ENCODE data around the gene RAB11FIP4.

RAB11FIP4 gene

DNA sequence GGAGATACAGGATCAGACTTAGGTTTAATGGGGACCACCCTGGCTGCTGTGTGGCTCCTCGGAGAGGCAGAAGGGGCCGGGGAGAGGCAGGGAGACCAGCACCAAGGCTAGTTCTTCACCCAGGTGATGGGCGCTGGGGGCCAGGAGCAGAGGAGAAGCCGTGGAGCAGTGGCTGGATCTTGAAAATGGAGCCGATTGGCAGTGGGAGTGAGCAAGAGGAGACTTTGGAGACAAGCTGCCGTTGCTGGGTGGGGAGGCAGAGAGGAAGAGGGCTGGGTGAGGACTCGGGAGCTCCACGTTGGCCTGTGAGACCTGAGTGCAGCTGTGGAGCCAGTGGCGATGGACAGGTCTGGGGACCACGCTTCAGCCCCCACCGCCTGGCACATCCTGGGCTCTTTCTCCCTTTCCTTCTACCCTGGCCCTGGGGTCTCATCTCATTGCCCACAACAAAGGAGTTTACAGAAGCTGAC lies 9.0 kb downstream of the RAB11FIP4 start:
- Histone ChIP-seq H4K20me1 (ENCODE audit: insufficient read depth, low read length) (no peaks in the 10 kb centered on the region), H3K36me3 (ENCODE audit: insufficient read depth, low read length) (no peaks in the 10 kb centered on the region), H2AFZ (ENCODE audit: low read depth, low read length) (no peak overlapping the region), H3K4me2 (ENCODE audit: insufficient read depth, low read length) (no peak overlapping the region), H3K9ac (ENCODE audit: low read depth, low read length) (no peak overlapping the region), H3K27me3 (ENCODE audit: insufficient read depth, low read length, poor library complexity) (no peaks in the 10 kb centered on the region), H3K4me3 (ENCODE audit: low read depth in 1 of 2, low read length in 2 of 2) (no peak overlapping the region), H3K4me1 (ENCODE audit: insufficient read depth, low read length) (no peaks in the 10 kb centered on the region), H3K9me3 (ENCODE audit: insufficient read depth, low read length, severe bottlenecking) (no peaks in the 10 kb centered on the region), H3K79me2 (ENCODE audit: insufficient read depth, low read length) (no peaks in the 10 kb centered on the region), H3K27ac (ENCODE audit: low read length) (no peak overlapping the region)
- no peak for ATAC-seq (ENCODE audit: insufficient read depth, low read depth)
- TF ChIP-seq, protein P1, sequence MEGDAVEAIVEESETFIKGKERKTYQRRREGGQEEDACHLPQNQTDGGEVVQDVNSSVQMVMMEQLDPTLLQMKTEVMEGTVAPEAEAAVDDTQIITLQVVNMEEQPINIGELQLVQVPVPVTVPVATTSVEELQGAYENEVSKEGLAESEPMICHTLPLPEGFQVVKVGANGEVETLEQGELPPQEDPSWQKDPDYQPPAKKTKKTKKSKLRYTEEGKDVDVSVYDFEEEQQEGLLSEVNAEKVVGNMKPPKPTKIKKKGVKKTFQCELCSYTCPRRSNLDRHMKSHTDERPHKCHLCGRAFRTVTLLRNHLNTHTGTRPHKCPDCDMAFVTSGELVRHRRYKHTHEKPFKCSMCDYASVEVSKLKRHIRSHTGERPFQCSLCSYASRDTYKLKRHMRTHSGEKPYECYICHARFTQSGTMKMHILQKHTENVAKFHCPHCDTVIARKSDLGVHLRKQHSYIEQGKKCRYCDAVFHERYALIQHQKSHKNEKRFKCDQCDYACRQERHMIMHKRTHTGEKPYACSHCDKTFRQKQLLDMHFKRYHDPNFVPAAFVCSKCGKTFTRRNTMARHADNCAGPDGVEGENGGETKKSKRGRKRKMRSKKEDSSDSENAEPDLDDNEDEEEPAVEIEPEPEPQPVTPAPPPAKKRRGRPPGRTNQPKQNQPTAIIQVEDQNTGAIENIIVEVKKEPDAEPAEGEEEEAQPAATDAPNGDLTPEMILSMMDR (IDR thresholded peaks at IDR 0.05; ENCODE audit: borderline replicate concordance, extremely low read depth, low read length, poor library complexity, severe bottlenecking), result no peak
- TF ChIP-seq EZH2 (IDR thresholded peaks at IDR 0.05; ENCODE audit: borderline replicate concordance, low read depth, low read length, severe bottlenecking), result no peak
- DNase-seq, result no peak

DNA sequence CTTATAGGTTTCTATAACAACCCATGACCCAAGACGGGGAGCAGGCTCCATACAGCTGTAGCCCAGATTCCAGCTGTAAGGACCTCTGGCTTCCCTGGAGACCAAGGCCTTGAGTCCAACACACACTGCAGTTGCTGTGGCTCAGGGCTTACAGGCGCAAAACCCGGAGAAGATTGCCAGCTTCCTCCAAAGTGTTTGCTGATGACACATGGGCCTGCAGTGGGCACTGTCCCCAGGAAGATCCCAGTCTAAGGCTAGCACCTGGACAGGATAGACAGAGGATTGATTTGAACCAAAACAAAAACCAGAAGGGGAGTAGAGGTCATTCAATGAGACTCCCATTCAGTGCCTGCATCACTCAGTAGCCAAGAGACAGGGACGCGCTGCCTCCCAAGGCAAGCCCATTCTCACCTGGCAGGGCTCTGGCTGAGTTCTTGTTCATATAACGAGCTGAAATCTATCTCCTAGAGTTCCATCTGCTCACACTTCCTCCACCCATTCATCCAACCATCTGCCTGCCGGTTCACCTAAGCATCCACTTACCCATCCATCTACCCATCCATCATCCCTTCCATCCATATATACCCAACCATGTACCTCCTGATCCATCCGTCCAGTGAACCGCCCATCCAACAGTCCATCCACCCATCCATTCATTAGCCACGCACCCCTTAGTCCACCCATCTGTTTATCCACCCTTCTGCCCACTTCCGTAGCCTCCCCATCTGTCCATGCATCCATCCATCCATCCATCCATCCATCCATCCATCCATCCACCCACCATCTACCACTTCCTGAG lies 10.2 kb downstream of the RAB11FIP4 start:
- H3K27ac ChIP-seq (ENCODE audit: low read length), result no peak overlapping the region
- ATAC-seq (ENCODE audit: insufficient read depth, low read depth), result no peak
- no peaks in the 10 kb centered on the region for H3K36me3 ChIP-seq (ENCODE audit: insufficient read depth, low read length)
- H3K27me3 ChIP-seq (ENCODE audit: insufficient read depth, low read length, poor library complexity), result no peaks in the 10 kb centered on the region
- H3K9me3 ChIP-seq (ENCODE audit: insufficient read depth, low read length, severe bottlenecking), result no peaks in the 10 kb centered on the region
- no peak for TF ChIP-seq EZH2 (IDR thresholded peaks at IDR 0.05; ENCODE audit: borderline replicate concordance, low read depth, low read length, severe bottlenecking)
- TF ChIP-seq, protein P1 (IDR thresholded peaks at IDR 0.05; ENCODE audit: borderline replicate concordance, extremely low read depth, low read length, poor library complexity, severe bottlenecking), result no peak
- no peak overlapping the region for H3K4me3 ChIP-seq (ENCODE audit: low read depth in 1 of 2, low read length in 2 of 2)
- H3K9ac ChIP-seq (ENCODE audit: low read depth, low read length), result no peak overlapping the region
- no peak overlapping the region for H2AFZ ChIP-seq (ENCODE audit: low read depth, low read length)
- no peaks in the 10 kb centered on the region for H3K79me2 ChIP-seq (ENCODE audit: insufficient read depth, low read length)
- no peak for DNase-seq
- H4K20me1 ChIP-seq (ENCODE audit: insufficient read depth, low read length), result no peaks in the 10 kb centered on the region
- no peak overlapping the region for H3K4me2 ChIP-seq (ENCODE audit: insufficient read depth, low read length)
- H3K4me1 ChIP-seq (ENCODE audit: insufficient read depth, low read length), result no peaks in the 10 kb centered on the region

DNA sequence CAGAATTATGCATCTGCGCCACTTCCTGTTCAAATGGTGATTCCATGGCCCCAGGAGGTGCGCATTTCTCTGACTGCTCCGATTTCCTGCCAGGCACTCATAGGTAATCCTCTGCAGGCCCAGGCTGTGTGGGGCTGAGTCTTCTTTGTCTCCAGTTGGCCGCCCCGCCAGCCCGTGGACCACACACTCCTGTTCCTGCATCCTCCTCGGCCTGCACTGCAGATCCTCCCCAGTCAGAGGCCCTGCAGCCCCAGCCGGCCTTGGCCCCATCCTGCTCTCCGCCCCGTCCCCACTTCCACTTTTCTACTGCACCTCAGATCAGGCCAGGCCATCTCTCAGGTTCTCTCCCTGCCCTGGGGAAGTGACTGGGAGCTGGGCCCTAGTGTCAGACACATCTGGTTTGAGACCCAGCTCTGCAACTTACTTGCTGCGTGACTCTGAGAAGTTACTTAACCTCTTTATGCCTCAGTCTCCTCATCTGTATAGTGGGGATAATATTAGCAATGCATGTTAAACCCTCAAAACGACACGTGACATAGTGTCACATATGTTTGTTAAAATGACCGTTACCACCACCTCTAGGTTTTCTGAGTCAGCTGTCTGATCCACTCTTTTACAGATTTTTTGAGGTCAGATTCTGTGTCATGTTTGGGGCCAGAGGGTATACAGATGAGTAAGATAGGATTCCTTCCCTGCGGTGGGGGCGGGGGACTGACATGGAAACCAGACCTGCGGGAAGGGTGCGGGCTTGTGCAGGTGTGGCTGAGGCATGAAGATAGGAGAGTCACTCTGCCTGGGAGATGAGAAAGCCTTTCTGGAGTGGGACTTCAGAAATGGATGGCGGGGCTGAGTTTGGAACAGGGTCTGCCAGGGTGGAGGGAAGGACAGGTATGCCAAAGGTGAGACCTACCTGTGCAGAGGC lies 12.8 kb downstream of the RAB11FIP4 start:
- no peak overlapping the region for H3K4me3 ChIP-seq (ENCODE audit: low read depth in 1 of 2, low read length in 2 of 2)

More for the DNA sequence above, 12.8 kb downstream of the RAB11FIP4 start:
- H2AFZ ChIP-seq (ENCODE audit: low read depth, low read length), result no peak overlapping the region
- ATAC-seq (ENCODE audit: insufficient read depth, low read depth), result no peak
- no peaks in the 10 kb centered on the region for H4K20me1 ChIP-seq (ENCODE audit: insufficient read depth, low read length)
- TF ChIP-seq EZH2 (IDR thresholded peaks at IDR 0.05; ENCODE audit: borderline replicate concordance, low read depth, low read length, severe bottlenecking), result no peak
- TF ChIP-seq, protein P1 (IDR thresholded peaks at IDR 0.05; ENCODE audit: borderline replicate concordance, extremely low read depth, low read length, poor library complexity, severe bottlenecking), result no peak
- no peak overlapping the region for H3K9ac ChIP-seq (ENCODE audit: low read depth, low read length)
- H3K27ac ChIP-seq (ENCODE audit: low read length), result no peak overlapping the region
- H3K36me3 ChIP-seq (ENCODE audit: insufficient read depth, low read length), result no peaks in the 10 kb centered on the region
- no peaks in the 10 kb centered on the region for H3K27me3 ChIP-seq (ENCODE audit: insufficient read depth, low read length, poor library complexity)
- no peaks in the 10 kb centered on the region for H3K9me3 ChIP-seq (ENCODE audit: insufficient read depth, low read length, severe bottlenecking)
- no peak for DNase-seq
- no peaks in the 10 kb centered on the region for H3K4me1 ChIP-seq (ENCODE audit: insufficient read depth, low read length)
- no peaks in the 10 kb centered on the region for H3K79me2 ChIP-seq (ENCODE audit: insufficient read depth, low read length)
- H3K4me2 ChIP-seq (ENCODE audit: insufficient read depth, low read length), result no peak overlapping the region
